ENCODE measurements around the gene IL22RA2.

DNA sequence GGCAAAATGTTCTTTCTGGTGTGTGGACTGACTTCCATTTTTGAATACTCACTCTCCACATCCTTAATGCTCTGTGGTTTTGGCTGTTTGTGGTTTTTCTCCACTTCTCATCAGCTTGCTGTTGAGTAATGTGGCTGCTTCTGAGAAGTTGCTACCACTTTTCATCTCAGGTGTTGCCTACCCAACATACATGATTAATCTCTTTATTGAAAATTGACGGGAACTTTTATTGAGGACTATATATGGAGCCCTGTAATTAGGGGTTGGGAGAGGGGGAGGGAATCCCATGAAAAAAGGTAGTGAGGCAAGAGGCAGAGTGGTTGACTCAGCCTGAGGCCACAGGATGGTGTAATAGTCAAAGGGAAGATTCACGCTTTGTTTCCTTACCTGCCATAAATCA, 17.6 kb downstream of the IL22RA2 start:
- TF ChIP-seq, protein P1, sequence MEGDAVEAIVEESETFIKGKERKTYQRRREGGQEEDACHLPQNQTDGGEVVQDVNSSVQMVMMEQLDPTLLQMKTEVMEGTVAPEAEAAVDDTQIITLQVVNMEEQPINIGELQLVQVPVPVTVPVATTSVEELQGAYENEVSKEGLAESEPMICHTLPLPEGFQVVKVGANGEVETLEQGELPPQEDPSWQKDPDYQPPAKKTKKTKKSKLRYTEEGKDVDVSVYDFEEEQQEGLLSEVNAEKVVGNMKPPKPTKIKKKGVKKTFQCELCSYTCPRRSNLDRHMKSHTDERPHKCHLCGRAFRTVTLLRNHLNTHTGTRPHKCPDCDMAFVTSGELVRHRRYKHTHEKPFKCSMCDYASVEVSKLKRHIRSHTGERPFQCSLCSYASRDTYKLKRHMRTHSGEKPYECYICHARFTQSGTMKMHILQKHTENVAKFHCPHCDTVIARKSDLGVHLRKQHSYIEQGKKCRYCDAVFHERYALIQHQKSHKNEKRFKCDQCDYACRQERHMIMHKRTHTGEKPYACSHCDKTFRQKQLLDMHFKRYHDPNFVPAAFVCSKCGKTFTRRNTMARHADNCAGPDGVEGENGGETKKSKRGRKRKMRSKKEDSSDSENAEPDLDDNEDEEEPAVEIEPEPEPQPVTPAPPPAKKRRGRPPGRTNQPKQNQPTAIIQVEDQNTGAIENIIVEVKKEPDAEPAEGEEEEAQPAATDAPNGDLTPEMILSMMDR (IDR thresholded peaks at IDR 0.05): no peak
- TF ChIP-seq POLR2A (IDR thresholded peaks at IDR 0.05): no peak
